BJ (cell line): Measurements from ENCODE around the gene C1QTNF5. TPM values are rescaled to one million over a fixed set of nuclear protein-coding genes. Genes with fewer than 3 reads are reported as not detected.

ENCODE experiments used
- CTCF ChIA-PET: fragments of 350-600 bp; formaldehyde crosslinking; extraction: SDS; loops from one replicate; lab custom pipeline; 2021; ENCODE audit warnings: antibody characterized with exemption, inconsistent platforms; lab: Yijun Ruan, JAX
- POLR2A ChIA-PET: fragments of 300-600 bp; sonication (Branson Sonifier 250); formaldehyde crosslinking; extraction: SDS; loops from one replicate; lab custom pipeline; 2021; ENCODE audit warnings: antibody characterized with exemption; lab: Charles Lee
- DNase-seq: peaks from one replicate; pipeline ENCODE4 v3.0.0-alpha.2; 2011; ENCODE audit warnings: low read depth
- H3K27me3 ChIP-seq: 2 replicates; pipeline ENCODE4 v1.6.0; 2011; ENCODE audit warnings: low read length; ENCODE audit not compliant: control insufficient read depth, insufficient read depth
- H3K36me3 ChIP-seq: 2 replicates; pipeline ENCODE4 v1.5.1; 2011; ENCODE audit warnings: low read length; ENCODE audit not compliant: control insufficient read depth, insufficient read depth
- H3K4me3 ChIP-seq: 2 replicates; pipeline ENCODE4 v1.5.1; 2011; ENCODE audit warnings: low read depth, mild to moderate bottlenecking, control low read depth, low read length
- CTCF ChIP-seq: IDR thresholded peaks from 2 replicates; pipeline ENCODE4 v1.5.1; 2011; ENCODE audit warnings: low read depth, mild to moderate bottlenecking, control low read depth, inconsistent platforms, low read length, moderate library complexity; ENCODE audit not compliant: insufficient read depth
- polyA plus RNA-seq: library from polyadenylated mRNA; depleted of rRNA; stranded (reverse); fragments of >200 nt; gene quantifications from 2 replicates; pipeline ENCODE4 v1.2.3, GENCODE V29; 2011

C1QTNF5 gene
- polyA plus RNA-seq, 1 experiment = 19.4 TPM

GRCh38 chr11:119339589-119340334 lies 921 bp downstream of the C1QTNF5 start:
- no peak for DNase-seq
- H3K27me3 ChIP-seq = peaks cover 3% of the 10 kb centered on the region
- peak; percentile 79 for TF ChIP-seq CTCF
- ChIA-PET POLR2A (no interaction called here), CTCF (interaction anchor here (0.6 to 11.5 kb wide), 26 partner anchors 8 to 370 kb away, joined by 3 to 146 read pairs (median 5); partner anchors contain the start of genes C2CD2L, CBL, MFRP and THY1)
- H3K4me3 ChIP-seq = peak overlapping the region; percentile 61
- H3K36me3 ChIP-seq = no peaks in the 10 kb centered on the region; the same call in 1 of the 2 replicates

- ChIA-PET POLR2A (no interaction called here), CTCF (interaction anchor here (0.5 to 11.5 kb wide), 30 partner anchors 8 to 274 kb away, joined by 3 to 146 read pairs (median 5); partner anchors contain the start of genes C2CD2L, CBL, MCAM and MFRP)
- H3K36me3 ChIP-seq = no peaks in the 10 kb centered on the region; the same call in 1 of the 2 replicates
- DNase-seq = no peak
- H3K27me3 ChIP-seq = peaks cover 3% of the 10 kb centered on the region
- TF ChIP-seq CTCF = no peak
- H3K4me3 ChIP-seq = peak overlapping the region; percentile 61
Observed at GRCh38 chr11:119338965-119339588, 1.6 kb downstream of the C1QTNF5 start.

GRCh38 chr11:119338318-119338890 lies 2.3 kb downstream of the C1QTNF5 start:
- DNase-seq = no peak
- H3K36me3 ChIP-seq = no peaks in the 10 kb centered on the region; the same call in 1 of the 2 replicates
- no peak overlapping the region for H3K4me3 ChIP-seq
- POLR2A ChIA-PET = interaction anchor here (0.5 to 0.9 kb wide), 4 partner anchors 30 to 253 kb away, joined by 5 to 7 read pairs (median 5); partner anchors contain the start of gene HINFP
- CTCF ChIA-PET = interaction anchor here (0.5 to 11.5 kb wide), 34 partner anchors 9 to 291 kb away, joined by 3 to 146 read pairs (median 5); partner anchors contain the start of genes C2CD2L, MCAM, MFRP and USP2
- peaks cover 1% of the 10 kb centered on the region; the same call in 1 of the 2 replicates for H3K27me3 ChIP-seq
- TF ChIP-seq CTCF = peak; percentile 92

GRCh38 chr11:119337581-119338317 lies 2.9 kb downstream of the C1QTNF5 start:
- CTCF ChIA-PET = interaction anchor here (0.5 to 11.5 kb wide), 34 partner anchors 10 to 291 kb away, joined by 3 to 146 read pairs (median 5); partner anchors contain the start of genes DPAGT1, MCAM, MFRP and USP2
- H3K27me3 ChIP-seq = peaks cover 1% of the 10 kb centered on the region; the same call in 1 of the 2 replicates
- POLR2A ChIA-PET = interaction anchor here (0.5 to 0.9 kb wide), 7 partner anchors 30 to 253 kb away, joined by 3 to 11 read pairs (median 5); partner anchors contain the start of genes CBL, DPAGT1 and HINFP
- no peak for DNase-seq
- H3K36me3 ChIP-seq = no peaks in the 10 kb centered on the region; the same call in 1 of the 2 replicates
- H3K4me3 ChIP-seq = peak overlapping the region; percentile 15; the same call in 1 of the 2 replicates
- no peak for TF ChIP-seq CTCF
